H1 (cell line): ENCODE results near the gene TP53BP2. TPM values are rescaled to one million over a fixed set of nuclear protein-coding genes. Genes with fewer than 3 reads are reported as not detected.

Experiments used
- PHF8 ChIP-seq: fragments of 200-600 bp; sonication (generic); conservative IDR thresholded peaks from 2 replicates; pipeline ENCODE4 v1.7.1; 2012; ENCODE audit warnings: low read depth, mild to moderate bottlenecking, inconsistent platforms, low read length, moderate library complexity
- polyA plus RNA-seq, 7 experiments: library from polyadenylated mRNA; depleted of rRNA in 3 of 7; stranded (reverse) in 5 of 7; unstranded in 2 of 7; fragments of >200 nt in 5 of 7; fragments of 200-250 nt in 2 of 7; gene quantifications; 1 replicate in 5 of 7; 2 replicates in 1 of 7; 4 replicates in 1 of 7; pipeline versions ENCODE4 v1.2.1 to v1.2.3, GENCODE V29; 2011 to 2013; ENCODE audit warnings: missing spikeins in 2 of 7, mixed read lengths in 2 of 7
- total RNA-seq: library from RNA; stranded (reverse); fragmentation: NEBNext Ultra II Directional; extraction: Animal tissue kit (Norgen Biotek cat#: 25700); gene quantifications from 2 replicates; pipeline ENCODE4 v1.2.1, GENCODE V29; 2021

TP53BP2 gene
- total and polyA plus RNA-seq, 2 of the 8 experiments (the other 6 are each of a cell fraction or from before 2014, with no cell fraction given), result 18.0 to 38.7 TPM

GRCh38 chr1:223852337-223852736, 6.6 kb upstream of the TP53BP2 start (continued):
- no peak for TF ChIP-seq PHF8
- TF ChIP-seq, all 59 proteins: peak for 0
